Fibroblast of lung (primary cell): ENCODE measurements around the gene ATP1A2. TPM values are rescaled to one million over a fixed set of nuclear protein-coding genes. Genes with fewer than 3 reads are reported as not detected.

ENCODE experiments used
- DNase-seq, 2 donors: peaks; one replicate each; pipeline versions ENCODE4 v3.0.0 to v3.0.0-alpha.2; 2010; ENCODE audit warnings: low read depth in 2 of 2
- H2AFZ ChIP-seq: 2 replicates; pipeline ENCODE4 v1.5.1; 2012; ENCODE audit warnings: low read length, control low read depth, inconsistent platforms
- H3K27ac ChIP-seq: 2 replicates; pipeline ENCODE4 v1.5.1; 2011; ENCODE audit warnings: low read length, control low read depth; ENCODE audit not compliant: insufficient read depth
- H3K27me3 ChIP-seq: 2 replicates; pipeline ENCODE4 v1.5.1; 2011; ENCODE audit warnings: mild to moderate bottlenecking, low read length; ENCODE audit not compliant: control insufficient read depth, insufficient read depth
- H3K36me3 ChIP-seq: 2 replicates; pipeline ENCODE4 v1.5.1; 2011; ENCODE audit warnings: low read length; ENCODE audit not compliant: control insufficient read depth, insufficient read depth
- H3K4me1 ChIP-seq: 2 replicates; pipeline ENCODE4 v1.5.1; 2011; ENCODE audit warnings: low read length; ENCODE audit not compliant: control insufficient read depth, insufficient read depth; ENCODE audit errors: extremely low read depth
- H3K4me2 ChIP-seq: 2 replicates; pipeline ENCODE4 v1.5.1; 2011; ENCODE audit warnings: low read length, control low read depth; ENCODE audit not compliant: insufficient read depth; ENCODE audit errors: extremely low read depth
- H3K4me3 ChIP-seq, 4 experiments: fragments of 200-600 bp in 1 of 4; sonication (generic) in 1 of 4; replicated peaks in 1 of 4; 2 replicates each; pipeline ENCODE4 v1.5.1; 2011 to 2016; ENCODE audit warnings: low read length in 4 of 4, low read depth in 3 of 4, mild to moderate bottlenecking in 3 of 4, control low read depth in 2 of 4, inconsistent platforms in 1 of 4, mixed read lengths in 1 of 4; ENCODE audit not compliant: insufficient read depth in 1 of 4; ENCODE audit errors: control extremely low read depth in 1 of 4
- H3K79me2 ChIP-seq: 2 replicates; pipeline ENCODE4 v1.5.1; 2012; ENCODE audit warnings: mild to moderate bottlenecking, low read length, inconsistent platforms; ENCODE audit not compliant: control insufficient read depth, insufficient read depth
- H3K9ac ChIP-seq: 2 replicates; pipeline ENCODE4 v1.5.1; 2011; ENCODE audit warnings: mild to moderate bottlenecking, low read length, control low read depth; ENCODE audit not compliant: insufficient read depth
- H3K9me3 ChIP-seq: 2 replicates; pipeline ENCODE4 v1.5.1; 2012; ENCODE audit warnings: low read depth, low read length; ENCODE audit not compliant: control insufficient read depth, insufficient read depth
- H4K20me1 ChIP-seq: 2 replicates; pipeline ENCODE4 v1.5.1; 2011; ENCODE audit warnings: low read length; ENCODE audit not compliant: control insufficient read depth, insufficient read depth; ENCODE audit errors: extremely low read depth
- CTCF ChIP-seq, 2 donors: IDR thresholded peaks in 1 of 2; conservative IDR thresholded peaks in 1 of 2; 1 replicate in 1 of 2; 2 replicates in 1 of 2; pipeline ENCODE4 v1.5.1; 2011 to 2012; ENCODE audit warnings: low read length in 2 of 2, control low read depth in 1 of 2, inconsistent platforms in 1 of 2, low read depth in 1 of 2, mild to moderate bottlenecking in 1 of 2
- EZH2 ChIP-seq: IDR thresholded peaks from 2 replicates; pipeline ENCODE4 v1.5.1; 2012; ENCODE audit warnings: low read length, control low read depth, mild to moderate bottlenecking; ENCODE audit errors: missing control alignments
- polyA plus RNA-seq, 2 donors: library from polyadenylated mRNA; depleted of rRNA in 1 of 2; stranded (reverse) in 1 of 2; unstranded in 1 of 2; fragments of >200 nt; gene quantifications; 2 replicates each; pipeline ENCODE4 v1.2.1, GENCODE V29; 2011 to 2012; ENCODE audit warnings: missing spikeins in 1 of 2
- total RNA-seq: library from RNA; depleted of rRNA; stranded (reverse); fragments of >200 nt; gene quantifications from 2 replicates; pipeline ENCODE4 v1.2.1, GENCODE V29; 2014

The ATP1A2 gene
- total and polyA plus RNA-seq, 2 donors (not counting 1 experiment from before 2014, with no cell fraction given) = 0.44 to 1.8 TPM

GRCh38 chr1:160112357-160112756 is 3.2 kb upstream of the ATP1A2 start:
- H4K20me1 ChIP-seq = no peaks in the 10 kb centered on the region
- peaks cover 24% of the 10 kb centered on the region for H3K27me3 ChIP-seq
- H2AFZ ChIP-seq = no peak overlapping the region
- no peaks in the 10 kb centered on the region for H3K36me3 ChIP-seq
- no peak overlapping the region for H3K4me2 ChIP-seq
- H3K27ac ChIP-seq = no peak overlapping the region
- H3K4me3 ChIP-seq = no peak overlapping the region
- H3K9me3 ChIP-seq = no peaks in the 10 kb centered on the region
- H3K4me1 ChIP-seq = no peaks in the 10 kb centered on the region
- no peak for DNase-seq
- no peak for TF ChIP-seq CTCF (conservative IDR thresholded peaks at IDR 0.05 in 1 of 2, IDR thresholded peaks at IDR 0.05 in 1 of 2; ENCODE audit: low read depth in 1 of 2, low read length in 2 of 2)
- TF ChIP-seq EZH2 = no peak
- H3K9ac ChIP-seq = no peak overlapping the region
- no peaks in the 10 kb centered on the region for H3K79me2 ChIP-seq

GRCh38 chr1:160113407-160113806 is 2.2 kb upstream of the ATP1A2 start:
- H2AFZ ChIP-seq = no peak overlapping the region
- no peaks in the 10 kb centered on the region for H3K9me3 ChIP-seq
- DNase-seq = no peak
- TF ChIP-seq CTCF (conservative IDR thresholded peaks at IDR 0.05 in 1 of 2, IDR thresholded peaks at IDR 0.05 in 1 of 2; ENCODE audit: low read depth in 1 of 2, low read length in 2 of 2) = no peak
- TF ChIP-seq EZH2 = no peak
- H3K27ac ChIP-seq = no peak overlapping the region
- H3K27me3 ChIP-seq = peaks cover 31% of the 10 kb centered on the region
- H3K9ac ChIP-seq = no peak overlapping the region
- no peak overlapping the region for H3K4me2 ChIP-seq
- no peaks in the 10 kb centered on the region for H3K4me1 ChIP-seq
- no peaks in the 10 kb centered on the region for H3K36me3 ChIP-seq
- no peak overlapping the region for H3K4me3 ChIP-seq
- H3K79me2 ChIP-seq = no peaks in the 10 kb centered on the region
- H4K20me1 ChIP-seq = no peaks in the 10 kb centered on the region

- TF ChIP-seq EZH2 (no peak), CTCF (conservative IDR thresholded peaks at IDR 0.05 in 1 of 2, IDR thresholded peaks at IDR 0.05 in 1 of 2; ENCODE audit: low read depth in 1 of 2, low read length in 2 of 2) (no peak)
- DNase-seq = no peak
- H3K79me2 ChIP-seq = no peaks in the 10 kb centered on the region
- H3K27me3 ChIP-seq = peaks cover 33% of the 10 kb centered on the region
- H3K9me3 ChIP-seq = no peaks in the 10 kb centered on the region
- no peak overlapping the region for H2AFZ ChIP-seq
- H3K4me2 ChIP-seq = no peak overlapping the region
- H4K20me1 ChIP-seq = no peaks in the 10 kb centered on the region
- no peak overlapping the region for H3K4me3 ChIP-seq
- no peaks in the 10 kb centered on the region for H3K36me3 ChIP-seq
- no peak overlapping the region for H3K27ac ChIP-seq
- H3K9ac ChIP-seq = no peak overlapping the region
- no peaks in the 10 kb centered on the region for H3K4me1 ChIP-seq
These were observed 1.5 kb upstream of the ATP1A2 start for GRCh38 chr1:160114085-160114484.
